B cell (primary cell): Measurements from ENCODE around the gene PDE6B. TPM values are rescaled to one million over a fixed set of nuclear protein-coding genes. Genes with fewer than 3 reads are reported as not detected.

Experiments used
- ATAC-seq: fragments of 200-7000 bp; cut with Tn5 transposase; one replicate; pipeline ENCODE4 v1.10.0; 2021; ENCODE audit warnings: low read depth, mild to moderate bottlenecking, moderate number of reproducible peaks, moderate library complexity
- CTCF ChIA-PET: fragments of 350-600 bp; sonication (Branson Sonifier 250); formaldehyde crosslinking; loops from one replicate; lab custom pipeline; 2021; ENCODE audit warnings: antibody characterized with exemption, inconsistent platforms; lab: Charles Lee
- POLR2A ChIA-PET: fragments of 350-600 bp; sonication (Branson Sonifier 250); formaldehyde crosslinking; loops from one replicate; lab custom pipeline; 2021; ENCODE audit warnings: antibody characterized with exemption; lab: Charles Lee
- DNase-seq: peaks from one replicate; pipeline ENCODE4 v3.0.0; 2013
- H2AFZ ChIP-seq: 2 replicates; pipeline ENCODE4 v1.6.1; 2012; ENCODE audit warnings: mild to moderate bottlenecking, low read depth, low read length; ENCODE audit not compliant: insufficient read depth, poor library complexity, severe bottlenecking
- H3K27ac ChIP-seq, 2 donors: 1 replicate in 1 of 2; 2 replicates in 1 of 2; pipeline ENCODE4 v1.5.1; 2012 to 2013; ENCODE audit warnings: low read length in 2 of 2, mild to moderate bottlenecking in 2 of 2, moderate library complexity in 1 of 2
- H3K27me3 ChIP-seq, 4 experiments: fragments of 200-600 bp in 1 of 4; sonication (generic) in 1 of 4; replicated peaks in 1 of 4; 1 replicate in 2 of 4; 2 replicates in 2 of 4; pipeline versions ENCODE4 v1.6.1 to v1.7.0; 2013 to 2016; ENCODE audit warnings: low read length in 3 of 4, mild to moderate bottlenecking in 2 of 4, mixed read lengths in 1 of 4, moderate library complexity in 1 of 4; ENCODE audit not compliant: insufficient read depth in 4 of 4, control insufficient read depth in 3 of 4; ENCODE audit errors: control extremely low read depth in 1 of 4
- H3K36me3 ChIP-seq, 2 experiments: replicated peaks in 1 of 2; 1 replicate in 1 of 2; 2 replicates in 1 of 2; pipeline versions ENCODE4 v1.6.1 to v1.7.1; 2013; ENCODE audit warnings: low read length in 1 of 2; ENCODE audit not compliant: insufficient read depth in 2 of 2, control insufficient read depth in 1 of 2; ENCODE audit errors: control extremely low read depth in 1 of 2, extremely low read depth in 1 of 2
- H3K4me1 ChIP-seq, 2 donors: fragments of 200-600 bp in 1 of 2; sonication (generic) in 1 of 2; 1 replicate in 1 of 2; 2 replicates in 1 of 2; pipeline versions ENCODE4 v1.5.1 to v1.6.1; 2013 to 2017; ENCODE audit warnings: low read length in 2 of 2; ENCODE audit not compliant: control insufficient read depth in 2 of 2, insufficient read depth in 2 of 2
- H3K4me2 ChIP-seq: replicated peaks from 2 replicates; pipeline ENCODE3; 2012; ENCODE audit warnings: mild to moderate bottlenecking, low read depth, low read length; ENCODE audit not compliant: poor library complexity, severe bottlenecking
- H3K4me3 ChIP-seq, 5 experiments: fragments of 200-600 bp in 1 of 5; sonication (generic) in 1 of 5; 1 replicate in 3 of 5; 2 replicates in 2 of 5; pipeline versions ENCODE4 v1.5.1 to v1.7.0; 2011 to 2016; ENCODE audit warnings: low read length in 4 of 5, mild to moderate bottlenecking in 4 of 5, low read depth in 2 of 5, control low read depth in 1 of 5, moderate library complexity in 1 of 5; ENCODE audit not compliant: insufficient read depth in 1 of 5; ENCODE audit errors: control extremely low read depth in 1 of 5, extremely low read depth in 1 of 5
- H3K79me2 ChIP-seq: fragments of 200-600 bp; sonication (generic); one replicate; pipeline ENCODE4 v1.6.0; 2016; ENCODE audit warnings: low read length; ENCODE audit not compliant: control insufficient read depth, insufficient read depth
- H3K9ac ChIP-seq: fragments of 200-600 bp; sonication (generic); 2 replicates; pipeline ENCODE4 v1.6.1; 2017; ENCODE audit warnings: mild to moderate bottlenecking, low read length, moderate library complexity
- H3K9me3 ChIP-seq, 3 donors: one replicate each; pipeline versions ENCODE4 v1.6.1 to v1.7.1; 2013; ENCODE audit warnings: low read length in 2 of 3; ENCODE audit not compliant: control insufficient read depth in 2 of 3, insufficient read depth in 1 of 3; ENCODE audit errors: control extremely low read depth in 1 of 3
- H4K20me1 ChIP-seq: 2 replicates; pipeline ENCODE4 v1.6.0; 2012; ENCODE audit warnings: mild to moderate bottlenecking, low read length; ENCODE audit not compliant: insufficient read depth, control insufficient read depth, poor library complexity, severe bottlenecking
- H3K27ac Mint-ChIP-seq: one replicate; pipeline ENCODE4 v1.8.0; 2021; ENCODE audit warnings: mixed read lengths
- H3K27me3 Mint-ChIP-seq: one replicate; pipeline ENCODE4 v1.8.0; 2021; ENCODE audit warnings: mixed read lengths
- H3K4me1 Mint-ChIP-seq: one replicate; pipeline ENCODE4 v1.8.0; 2021; ENCODE audit warnings: mixed read lengths
- H3K4me3 Mint-ChIP-seq: one replicate; pipeline ENCODE4 v1.8.0; 2021; ENCODE audit warnings: mixed read lengths
- H3K9me3 Mint-ChIP-seq: one replicate; pipeline ENCODE4 v1.8.0; 2022; ENCODE audit warnings: mixed read lengths; ENCODE audit not compliant: insufficient read depth
- EZH2 ChIP-seq: IDR thresholded peaks from 2 replicates; pipeline ENCODE4 v1.6.1; 2012; ENCODE audit warnings: borderline replicate concordance, low read depth, mild to moderate bottlenecking, moderate library complexity, low read length; ENCODE audit not compliant: insufficient read depth, poor library complexity, severe bottlenecking
- WGBS: methylation state at CpG from one replicate; pipeline ENCODE4 v1.1.5; 2013; ENCODE audit warnings: missing lambda C conversion rate; ENCODE audit not compliant: insufficient coverage; 5-methylcytosine and 5-hydroxymethylcytosine counted together
- intact Hi-C: fragments of 100-400 bp; cut with micrococcal nuclease; formaldehyde crosslinking; loops from one replicate; pipeline ENCODE4 v1.10.0; 2022
- polyA plus RNA-seq: library from polyadenylated mRNA; depleted of rRNA; stranded (reverse); fragments of >200 nt; gene quantifications from 2 replicates; pipeline ENCODE4 v1.2.3, GENCODE V29; 2012
- total RNA-seq, 2 donors: library from RNA; stranded (reverse); fragments of 120-200 nt in 1 of 2; gene quantifications; 1 replicate in 1 of 2; 2 replicates in 1 of 2; pipeline versions ENCODE4 v1.2.3 to v1.2.4, GENCODE V29; 2013 to 2022
- TF ChIP-seq, protein P1 (sequence below): fragments of 200-600 bp; IDR thresholded peaks from one replicate; pipeline ENCODE4 v1.8.0; 2022; ENCODE audit warnings: antibody characterized with exemption, mild to moderate bottlenecking

PDE6B gene
- total and polyA plus RNA-seq, 2 donors (not counting 1 experiment from before 2014, with no cell fraction given), result 20.0 to 25.2 TPM

- H3K9me3 ChIP-seq, result peaks cover 0 to 24% (median 0%) of the 10 kb centered on the region in 3 donors
- CTCF ChIA-PET, result no interaction called here
- no peaks in the 10 kb centered on the region for H3K27me3 ChIP-seq
- H3K36me3 ChIP-seq, result no peaks in the 10 kb centered on the region
- H3K9me3 Mint-ChIP-seq, result no peaks in the 10 kb centered on the region
- DNase-seq (no peak), ATAC-seq (no peak)
- H3K4me1 Mint-ChIP-seq, result no peaks in the 10 kb centered on the region
- peaks cover 12% of the 10 kb centered on the region for H3K27me3 Mint-ChIP-seq
- H4K20me1 ChIP-seq, result no peaks in the 10 kb centered on the region
- H3K27ac ChIP-seq, result no peak overlapping the region
- no peak overlapping the region for H3K27ac Mint-ChIP-seq
- H3K4me2 ChIP-seq, result no peak overlapping the region
- no peak for TF ChIP-seq EZH2
- TF ChIP-seq, protein P1, sequence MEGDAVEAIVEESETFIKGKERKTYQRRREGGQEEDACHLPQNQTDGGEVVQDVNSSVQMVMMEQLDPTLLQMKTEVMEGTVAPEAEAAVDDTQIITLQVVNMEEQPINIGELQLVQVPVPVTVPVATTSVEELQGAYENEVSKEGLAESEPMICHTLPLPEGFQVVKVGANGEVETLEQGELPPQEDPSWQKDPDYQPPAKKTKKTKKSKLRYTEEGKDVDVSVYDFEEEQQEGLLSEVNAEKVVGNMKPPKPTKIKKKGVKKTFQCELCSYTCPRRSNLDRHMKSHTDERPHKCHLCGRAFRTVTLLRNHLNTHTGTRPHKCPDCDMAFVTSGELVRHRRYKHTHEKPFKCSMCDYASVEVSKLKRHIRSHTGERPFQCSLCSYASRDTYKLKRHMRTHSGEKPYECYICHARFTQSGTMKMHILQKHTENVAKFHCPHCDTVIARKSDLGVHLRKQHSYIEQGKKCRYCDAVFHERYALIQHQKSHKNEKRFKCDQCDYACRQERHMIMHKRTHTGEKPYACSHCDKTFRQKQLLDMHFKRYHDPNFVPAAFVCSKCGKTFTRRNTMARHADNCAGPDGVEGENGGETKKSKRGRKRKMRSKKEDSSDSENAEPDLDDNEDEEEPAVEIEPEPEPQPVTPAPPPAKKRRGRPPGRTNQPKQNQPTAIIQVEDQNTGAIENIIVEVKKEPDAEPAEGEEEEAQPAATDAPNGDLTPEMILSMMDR, result no peak
- no peak overlapping the region for H3K4me3 Mint-ChIP-seq
- H3K79me2 ChIP-seq, result no peaks in the 10 kb centered on the region
- H2AFZ ChIP-seq, result no peak overlapping the region
- no peak overlapping the region for H3K9ac ChIP-seq
- intact Hi-C loops, result no loop called here
- H3K4me1 ChIP-seq, result no peaks in the 10 kb centered on the region
- POLR2A ChIA-PET, result no interaction called here
- 100% methylated on average over 1 of the region's 1 CpG for WGBS
- no peak overlapping the region for H3K4me3 ChIP-seq
Measured at GRCh38 chr4:616091-616490, 9.3 kb upstream of the PDE6B start.

GRCh38 chr4:616911-617643 lies 8.3 kb upstream of the PDE6B start:
- TF ChIP-seq EZH2, result no peak
- TF ChIP-seq, protein P1, result no peak
- Mint-ChIP-seq H3K27ac (no peak overlapping the region), H3K27me3 (peaks cover 14% of the 10 kb centered on the region), H3K4me3 (no peak overlapping the region), H3K4me1 (no peaks in the 10 kb centered on the region), H3K9me3 (no peaks in the 10 kb centered on the region)
- no peak for DNase-seq
- H2AFZ ChIP-seq, result no peak overlapping the region
- no peaks in the 10 kb centered on the region for H3K27me3 ChIP-seq
- no peak for ATAC-seq
- H3K27ac ChIP-seq, result no peak overlapping the region
- ChIA-PET POLR2A (no interaction called here), CTCF (no interaction called here)
- H3K9me3 ChIP-seq, result peaks cover 0 to 28% (median 0%) of the 10 kb centered on the region in 3 donors
- H3K79me2 ChIP-seq, result no peaks in the 10 kb centered on the region
- H3K4me1 ChIP-seq, result no peaks in the 10 kb centered on the region
- H3K9ac ChIP-seq, result no peak overlapping the region
- WGBS, result 94% methylated on average over 23 of the region's 27 CpGs
- H3K36me3 ChIP-seq, result no peaks in the 10 kb centered on the region
- intact Hi-C loops, result no loop called here
- no peak overlapping the region for H3K4me3 ChIP-seq
- H3K4me2 ChIP-seq, result no peak overlapping the region
- H4K20me1 ChIP-seq, result no peaks in the 10 kb centered on the region
